Lower leg skin (tissue), 3 donors: ENCODE measurements around the gene ZNF318.
"Not testable (repeated sequence)": the region's sequence is repeated elsewhere in the genome, so short reads cannot be mapped to it uniquely, and the experiment has no call there.

Experiments
- POLR2A ChIP-seq, 2 donors: fragments of 450-650 bp; IDR thresholded peaks; one replicate each; pipeline ENCODE4 v1.6.1; 2016 to 2017; ENCODE audit warnings: antibody characterized with exemption in 2 of 2, mild to moderate bottlenecking in 1 of 2, moderate library complexity in 1 of 2
- TF ChIP-seq, protein P1 (sequence below), 3 donors: fragments of 450-650 bp; IDR thresholded peaks; one replicate each; pipeline ENCODE4 v1.5.1; 2016; ENCODE audit warnings: antibody characterized with exemption in 3 of 3, mild to moderate bottlenecking in 3 of 3, moderate library complexity in 2 of 3

DNA sequence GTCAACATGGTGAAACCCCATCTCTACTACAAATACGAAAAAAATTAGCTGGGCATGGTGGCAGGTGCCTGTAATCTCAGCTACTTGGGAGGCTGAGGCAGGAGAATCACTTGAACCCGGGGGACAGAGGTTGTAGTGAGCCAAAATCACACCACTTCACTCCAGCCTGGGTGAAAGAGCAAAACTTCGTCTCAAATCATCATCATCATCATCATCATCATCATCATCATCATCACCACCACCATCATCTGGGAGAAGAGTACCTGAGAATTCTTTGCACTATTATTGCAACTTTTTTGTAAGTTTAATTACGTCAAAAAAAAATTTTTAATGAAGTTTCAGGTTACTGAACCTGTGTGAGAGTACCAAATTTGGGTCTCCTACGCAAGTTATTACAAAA lies 17.5 kb downstream of the ZNF318 start:
- TF ChIP-seq, protein P1, sequence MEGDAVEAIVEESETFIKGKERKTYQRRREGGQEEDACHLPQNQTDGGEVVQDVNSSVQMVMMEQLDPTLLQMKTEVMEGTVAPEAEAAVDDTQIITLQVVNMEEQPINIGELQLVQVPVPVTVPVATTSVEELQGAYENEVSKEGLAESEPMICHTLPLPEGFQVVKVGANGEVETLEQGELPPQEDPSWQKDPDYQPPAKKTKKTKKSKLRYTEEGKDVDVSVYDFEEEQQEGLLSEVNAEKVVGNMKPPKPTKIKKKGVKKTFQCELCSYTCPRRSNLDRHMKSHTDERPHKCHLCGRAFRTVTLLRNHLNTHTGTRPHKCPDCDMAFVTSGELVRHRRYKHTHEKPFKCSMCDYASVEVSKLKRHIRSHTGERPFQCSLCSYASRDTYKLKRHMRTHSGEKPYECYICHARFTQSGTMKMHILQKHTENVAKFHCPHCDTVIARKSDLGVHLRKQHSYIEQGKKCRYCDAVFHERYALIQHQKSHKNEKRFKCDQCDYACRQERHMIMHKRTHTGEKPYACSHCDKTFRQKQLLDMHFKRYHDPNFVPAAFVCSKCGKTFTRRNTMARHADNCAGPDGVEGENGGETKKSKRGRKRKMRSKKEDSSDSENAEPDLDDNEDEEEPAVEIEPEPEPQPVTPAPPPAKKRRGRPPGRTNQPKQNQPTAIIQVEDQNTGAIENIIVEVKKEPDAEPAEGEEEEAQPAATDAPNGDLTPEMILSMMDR (IDR thresholded peaks at IDR 0.05) = not testable (repeated sequence)
- TF ChIP-seq POLR2A (IDR thresholded peaks at IDR 0.05) = not testable (repeated sequence)
